IPS DF 19.7 (cell line): ENCODE data around the gene TOMM34.
A peak's percentile ranks its signal among the peaks of the same experiment; 100 is the strongest.

Source experiments
- DNase-seq: peaks from one replicate; pipeline ENCODE4 v3.0.0-alpha.2; 2013; ENCODE audit warnings: low read depth, low spot score

TOMM34 gene, protein sequence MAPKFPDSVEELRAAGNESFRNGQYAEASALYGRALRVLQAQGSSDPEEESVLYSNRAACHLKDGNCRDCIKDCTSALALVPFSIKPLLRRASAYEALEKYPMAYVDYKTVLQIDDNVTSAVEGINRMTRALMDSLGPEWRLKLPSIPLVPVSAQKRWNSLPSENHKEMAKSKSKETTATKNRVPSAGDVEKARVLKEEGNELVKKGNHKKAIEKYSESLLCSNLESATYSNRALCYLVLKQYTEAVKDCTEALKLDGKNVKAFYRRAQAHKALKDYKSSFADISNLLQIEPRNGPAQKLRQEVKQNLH

GRCh38 chr20:44960103-44960852 lies at the start of gene TOMM34:
Gene TOMM34 (minus strand): TSS chr20:44960397. CDS start chr20:44960333, 64 bp downstream.
- DNase-seq: peak; percentile 45

GRCh38 chr20:45008521-45009049 lies 48.4 kb upstream of the TOMM34 start:
- no peak for DNase-seq

- DNase-seq: no peak
Measured at GRCh38 chr20:44997668-44998067, 37.5 kb upstream of the TOMM34 start.

DNA sequence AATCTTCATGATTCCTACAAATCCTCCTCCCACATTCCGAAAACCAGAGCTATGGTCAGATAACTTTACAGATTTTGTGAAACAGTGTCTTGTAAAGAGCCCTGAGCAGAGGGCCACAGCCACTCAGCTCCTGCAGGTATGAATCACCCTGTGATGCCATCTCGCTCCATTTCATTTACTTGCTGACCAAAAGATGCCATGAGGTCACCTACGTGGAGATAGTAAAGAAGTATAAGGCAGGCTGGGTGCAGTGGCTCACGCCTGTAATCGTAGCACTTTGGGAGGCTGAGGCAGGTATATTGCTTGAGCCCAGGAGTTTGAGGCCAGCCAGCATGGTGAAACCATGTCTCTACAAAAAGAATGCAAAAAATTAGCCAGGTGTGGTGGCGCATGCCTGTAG lies 37.0 kb upstream of the TOMM34 start:
- DNase-seq: no peak

DNA sequence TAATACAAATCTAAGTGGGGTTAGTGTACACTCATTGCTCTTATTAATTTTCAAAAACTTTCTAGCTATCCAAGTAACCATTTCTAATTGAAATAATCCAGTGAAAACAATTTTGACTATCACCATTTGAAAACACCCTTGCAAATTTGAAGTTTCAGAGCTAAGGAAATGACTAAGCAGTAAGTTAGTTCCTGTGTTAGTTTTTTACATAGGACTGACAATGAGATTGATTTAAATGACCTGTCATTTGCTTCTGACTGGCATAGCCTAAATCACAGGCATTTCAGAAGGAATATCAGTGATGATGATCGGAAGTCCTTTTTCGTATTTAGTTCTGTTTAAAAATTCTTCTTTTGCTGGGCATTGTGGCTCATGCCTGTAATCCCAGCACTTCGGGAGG lies 33.1 kb upstream of the TOMM34 start:
- no peak for DNase-seq

DNA sequence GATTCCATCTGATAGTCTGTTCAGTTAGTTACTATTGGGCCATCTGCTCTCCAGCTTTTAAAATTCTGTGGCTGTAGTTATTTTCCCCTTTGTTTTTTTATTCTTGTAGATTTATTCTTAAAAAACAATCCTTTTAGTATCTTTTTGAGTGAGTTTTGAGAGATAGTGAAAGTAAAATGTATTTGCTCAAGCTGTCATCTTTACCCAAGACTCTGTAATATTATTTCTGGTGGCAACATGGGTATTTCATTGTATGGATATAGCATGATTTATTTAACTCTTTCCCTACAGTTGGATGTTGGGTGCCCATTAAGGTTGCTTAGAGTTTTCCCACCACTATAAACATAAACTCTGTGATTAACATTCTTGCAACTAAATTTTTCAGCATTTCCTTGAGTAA lies 30.8 kb upstream of the TOMM34 start:
- DNase-seq: no peak

GRCh38 chr20:44990425-44990824 lies 30.2 kb upstream of the TOMM34 start:
- DNase-seq: no peak

GRCh38 chr20:44988631-44989171 lies 28.5 kb upstream of the TOMM34 start:
- no peak for DNase-seq

- DNase-seq: no peak
Measured at GRCh38 chr20:44983093-44983674, 23.0 kb upstream of the TOMM34 start.

GRCh38 chr20:44981736-44982406 lies 21.7 kb upstream of the TOMM34 start:
- no peak for DNase-seq

DNA sequence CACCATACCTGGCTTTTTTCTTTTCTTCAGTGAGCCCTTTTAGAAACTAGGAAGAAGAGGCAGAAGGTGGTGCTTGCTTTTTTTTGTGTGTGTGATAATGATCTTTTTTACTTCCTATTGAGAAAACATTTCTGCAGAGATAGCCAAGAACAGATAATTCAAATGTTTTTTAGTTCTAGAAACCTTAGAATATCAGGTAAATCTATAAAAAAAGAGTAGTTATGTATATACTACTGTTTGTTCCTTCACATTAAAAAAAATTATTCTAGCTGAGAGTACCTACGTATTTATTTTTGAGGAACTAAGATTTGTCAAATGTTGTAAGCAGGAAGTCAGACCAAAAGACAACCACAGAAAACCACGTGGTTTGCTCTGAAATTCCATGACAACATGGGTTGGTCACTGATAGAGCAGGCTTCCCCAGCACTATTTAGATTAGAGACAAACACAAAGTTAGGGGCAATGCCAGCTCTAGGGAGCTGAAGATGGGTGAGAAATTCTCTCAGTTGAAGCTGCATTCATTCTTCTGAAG lies 19.0 kb upstream of the TOMM34 start:
- DNase-seq: no peak

GRCh38 chr20:44976698-44977097 lies 16.5 kb upstream of the TOMM34 start:
- DNase-seq: no peak

DNA sequence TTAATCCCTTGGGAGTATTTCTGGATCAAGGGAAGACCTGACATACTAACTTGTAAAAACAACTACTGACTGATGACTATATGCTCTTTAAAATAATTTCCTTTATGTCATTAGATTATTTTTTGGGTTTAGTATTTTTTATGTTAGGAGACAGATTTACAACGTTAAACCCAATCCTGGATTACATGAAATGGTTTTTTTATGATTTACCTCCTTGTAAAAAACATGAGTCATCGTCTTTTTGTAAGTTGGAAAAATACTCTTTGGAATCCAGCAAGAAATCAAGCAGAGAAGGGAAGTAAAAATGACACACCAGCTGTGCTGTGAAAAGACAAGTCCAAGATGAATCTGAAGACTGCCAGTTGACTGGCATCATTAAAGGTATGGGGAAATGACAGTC lies 12.9 kb upstream of the TOMM34 start:
- DNase-seq: no peak

GRCh38 chr20:44970243-44970757 lies 10.1 kb upstream of the TOMM34 start:
- no peak for DNase-seq

GRCh38 chr20:44969300-44969894 lies 9.2 kb upstream of the TOMM34 start:
- DNase-seq: no peak

DNA sequence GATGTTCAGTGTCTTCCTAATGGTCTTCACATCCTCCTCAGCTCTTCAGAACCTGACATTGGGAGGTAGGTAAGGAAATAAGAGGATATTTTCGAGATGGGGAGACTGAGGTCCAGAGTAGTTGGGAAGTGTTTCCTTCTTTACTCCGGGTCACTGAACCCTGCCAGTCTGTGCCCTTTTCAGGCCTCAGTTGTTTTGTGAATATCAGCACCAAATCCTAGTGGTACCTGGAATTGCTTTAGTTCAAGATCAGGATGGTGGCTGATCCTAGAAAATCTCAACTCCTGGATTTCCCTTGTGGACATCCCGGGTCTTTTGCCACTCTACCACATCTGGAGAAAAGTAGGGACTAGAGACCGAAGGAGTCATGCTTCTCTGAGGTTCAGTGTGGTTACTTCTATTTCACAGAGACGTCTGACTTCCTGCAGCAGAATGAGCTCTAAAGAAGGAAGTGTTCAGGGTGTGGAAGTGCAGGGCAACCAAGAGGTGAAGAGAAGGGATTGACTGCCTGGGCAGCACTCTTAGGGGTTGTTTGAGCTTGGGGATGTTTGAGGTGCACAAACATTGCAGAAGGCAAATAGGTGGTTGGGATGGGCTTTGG lies 7.1 kb upstream of the TOMM34 start:
- no peak for DNase-seq

GRCh38 chr20:44966030-44966961 lies 6.1 kb upstream of the TOMM34 start, which contains the start of gene STK4:
Gene STK4 (plus strand): TSS chr20:44966512. CDS start chr20:44966569, 57 bp downstream.
- peak; percentile 78 for DNase-seq

GRCh38 chr20:44965651-44966029 lies 5.4 kb upstream of the TOMM34 start:
- no peak for DNase-seq
